ENCODE data around the gene MFGE8.
A peak's percentile ranks its signal among the peaks of the same experiment; 100 is the strongest.

The MFGE8 gene

DNA sequence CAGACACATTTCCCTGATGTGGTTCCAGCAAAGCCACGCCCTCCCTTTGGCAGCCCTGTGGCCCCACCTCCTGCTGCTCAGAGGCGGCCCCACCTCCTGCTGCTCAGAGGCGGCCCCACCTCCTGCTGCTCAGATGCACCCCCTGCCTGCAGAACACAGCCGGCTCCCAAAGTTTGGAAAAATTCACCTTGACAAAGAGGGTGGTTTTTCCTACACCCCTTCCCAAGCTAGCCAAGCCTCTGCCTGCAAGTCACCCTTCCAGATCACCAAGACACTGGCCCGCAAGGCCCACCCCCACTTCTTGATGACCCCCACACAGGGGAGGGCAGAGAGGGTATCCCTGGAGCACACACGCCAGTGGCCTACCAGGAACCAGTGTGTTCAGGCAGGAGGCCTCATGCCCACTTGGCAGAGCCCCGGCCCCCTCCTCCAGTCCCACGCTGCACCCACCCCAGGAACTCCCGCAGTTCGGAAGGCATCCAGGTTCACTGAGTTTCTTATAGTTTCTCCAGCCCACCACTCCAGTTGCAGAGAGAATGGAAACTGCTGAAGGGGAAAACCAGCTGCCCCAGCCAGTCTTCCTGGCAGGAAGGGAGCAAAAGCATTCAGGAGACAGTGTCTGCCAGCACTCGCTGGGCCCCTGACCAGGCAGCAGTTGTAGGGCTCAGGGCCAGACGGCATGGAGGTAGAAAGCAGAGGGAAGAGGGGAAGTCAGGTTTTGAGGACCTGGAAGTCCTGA lies 15.6 kb downstream of the MFGE8 start:
- peak; percentile 63 for DNase-seq

DNA sequence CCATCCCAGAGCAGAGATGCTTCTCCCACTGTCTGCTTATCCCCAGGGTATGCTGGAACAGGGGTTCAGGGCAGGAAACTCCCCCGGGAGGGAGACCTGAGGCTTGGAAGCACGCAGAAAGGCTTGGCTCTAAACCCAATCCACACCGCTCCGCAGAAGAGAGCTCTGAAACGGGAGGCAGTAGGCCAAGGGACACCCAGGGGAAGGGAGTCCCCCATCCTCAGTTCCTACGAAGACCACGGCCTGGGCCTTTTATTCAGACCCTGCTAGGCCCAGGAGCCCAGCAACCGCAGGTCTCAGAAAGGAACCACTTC lies 16.1 kb downstream of the MFGE8 start:
- no peak for DNase-seq

DNA sequence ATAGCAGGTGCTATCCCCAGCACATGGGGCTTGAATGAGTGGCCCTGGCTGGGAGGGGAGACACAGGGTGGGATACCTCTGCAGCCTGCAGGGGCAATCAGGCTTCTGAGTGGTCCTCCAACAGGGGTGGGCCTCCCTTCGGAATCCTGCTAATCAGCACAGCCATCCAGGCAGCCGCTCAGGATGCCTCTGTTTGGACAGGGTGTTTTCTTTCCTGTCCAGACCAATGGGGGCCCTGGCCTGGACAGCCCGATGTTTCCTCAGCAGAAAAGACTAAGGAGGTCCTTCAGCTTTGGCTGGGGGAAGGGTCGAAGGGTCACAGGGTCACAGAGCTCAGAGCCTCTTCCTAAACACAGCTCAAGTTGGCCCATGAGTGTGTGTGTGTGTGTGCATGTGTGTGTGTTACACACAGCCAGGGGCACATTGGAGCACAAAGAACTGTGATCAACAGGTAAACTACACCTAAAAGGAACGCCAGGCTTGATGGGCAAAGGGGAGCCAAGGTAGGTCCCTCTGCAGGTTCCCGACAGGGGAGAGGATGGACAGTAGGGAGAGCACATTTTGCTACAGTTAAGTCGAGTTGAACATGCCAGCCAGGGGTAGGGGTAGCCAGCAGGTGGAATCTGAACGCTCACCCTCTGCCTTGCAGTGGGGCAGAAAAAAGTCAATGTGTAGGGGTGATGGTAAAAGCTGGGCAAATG lies 16.7 kb downstream of the MFGE8 start:
- DNase-seq = no peak

DNA sequence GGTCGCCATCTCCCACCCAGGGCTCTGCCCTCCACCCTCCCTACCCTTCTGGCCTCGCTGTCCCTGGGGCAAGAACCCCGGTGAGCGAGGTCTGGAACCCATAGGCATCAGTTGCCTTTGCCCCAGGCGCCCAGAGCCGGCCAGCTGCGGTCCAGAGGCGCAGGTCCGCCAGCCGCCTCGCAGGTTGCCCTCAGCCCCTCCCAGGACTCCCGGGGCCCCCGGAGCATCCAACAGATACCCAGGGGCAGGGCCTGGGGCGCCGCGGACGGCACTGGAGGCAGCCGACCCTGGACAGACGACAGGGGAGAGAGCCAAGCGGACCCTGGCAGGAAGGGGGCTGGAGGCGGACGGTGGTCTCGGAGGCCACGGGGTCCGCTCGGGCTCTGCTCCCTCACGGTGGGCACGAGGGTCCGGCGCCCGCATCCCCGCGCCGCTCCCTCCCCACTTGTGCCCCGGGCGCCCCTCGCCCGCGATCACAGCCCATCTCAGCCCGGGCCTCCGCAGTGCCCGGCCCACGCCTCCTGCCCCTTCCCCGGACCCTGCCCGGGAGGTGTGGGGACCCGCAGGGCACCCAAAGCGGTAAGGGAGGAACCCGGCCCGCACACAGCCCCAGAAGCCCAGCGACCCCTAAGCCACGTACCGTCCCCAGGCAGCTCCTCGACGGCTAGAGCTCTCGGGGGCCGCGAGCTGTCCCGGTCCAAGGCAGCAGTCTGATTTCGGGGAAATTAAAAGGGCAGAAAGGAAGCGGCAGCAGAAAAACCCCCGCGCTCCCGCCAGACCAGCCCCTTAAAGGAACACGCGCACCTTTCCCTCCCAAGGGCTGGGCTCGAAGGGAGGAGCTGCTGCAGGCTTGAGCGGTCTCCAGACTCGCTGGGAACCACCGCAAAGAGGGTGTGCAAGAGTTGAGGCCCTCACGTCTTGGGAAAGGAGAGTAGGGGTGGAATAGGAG lies 18.1 kb downstream of the MFGE8 start, which contains the start of gene HAPLN3:
HAPLN3 (minus strand) TSS at position 726 of the 949 bp plus-strand sequence. CDS start 8,246 bp downstream, outside the sequence.
- peak; percentile 45 for DNase-seq

DNA sequence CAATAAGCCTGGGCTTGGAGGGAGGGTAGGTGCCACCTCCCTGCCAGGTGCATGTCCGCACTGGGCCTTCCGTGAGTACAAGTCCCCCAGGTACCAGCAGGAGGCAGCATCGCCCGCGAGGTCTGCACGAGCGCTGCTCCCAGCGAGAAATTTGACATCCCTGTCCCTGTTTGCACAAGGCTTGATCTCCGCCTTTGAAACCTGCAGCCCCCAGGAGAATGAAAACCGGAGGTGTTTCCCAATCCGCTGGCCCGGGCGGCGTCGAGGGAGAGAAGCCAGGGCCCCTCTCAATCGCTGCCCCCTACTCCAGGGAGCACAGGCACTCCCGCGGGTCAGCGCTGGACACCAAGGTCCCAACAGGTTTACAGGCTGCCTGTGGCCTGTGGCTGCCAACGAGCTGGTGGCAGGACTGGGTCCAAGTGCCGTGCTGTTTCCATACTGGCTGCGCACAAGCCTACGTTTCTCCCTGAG lies 18.8 kb downstream of the MFGE8 start:
- peak; percentile 85 for DNase-seq

DNA sequence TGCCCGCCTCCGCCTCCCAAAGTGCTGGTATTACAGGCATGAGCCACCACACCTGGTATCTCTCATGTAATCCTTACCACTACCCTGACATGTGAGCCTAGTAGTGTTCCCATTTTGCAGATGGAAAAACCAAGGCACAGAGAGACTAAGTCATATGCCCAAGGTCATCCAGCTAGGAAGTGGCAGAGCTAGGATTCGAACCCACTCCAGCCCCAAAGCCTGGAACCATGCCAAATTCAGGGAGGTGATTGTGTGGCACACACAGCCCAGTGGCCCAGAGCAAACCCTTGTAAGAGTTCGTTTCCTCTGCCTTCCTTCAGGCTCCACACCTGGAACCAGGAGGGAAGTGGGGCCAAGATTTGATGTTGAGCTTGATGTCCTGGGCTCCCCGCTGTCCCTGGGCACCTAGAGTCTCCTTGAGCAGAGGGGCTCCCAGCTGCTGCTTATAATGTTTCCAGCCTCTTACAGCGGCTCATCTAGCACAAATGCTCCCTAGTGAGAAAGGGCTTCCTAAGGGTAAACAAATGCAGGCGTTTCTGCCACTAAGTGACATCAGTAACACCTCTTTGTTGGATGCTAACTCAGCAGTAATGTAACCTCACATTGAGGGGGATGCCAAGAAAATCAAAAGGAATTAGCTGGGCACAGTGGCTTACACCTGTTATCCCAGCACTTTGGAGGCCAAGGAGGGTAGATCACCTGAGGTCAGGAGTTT lies 21.5 kb downstream of the MFGE8 start:
- no peak for DNase-seq

DNA sequence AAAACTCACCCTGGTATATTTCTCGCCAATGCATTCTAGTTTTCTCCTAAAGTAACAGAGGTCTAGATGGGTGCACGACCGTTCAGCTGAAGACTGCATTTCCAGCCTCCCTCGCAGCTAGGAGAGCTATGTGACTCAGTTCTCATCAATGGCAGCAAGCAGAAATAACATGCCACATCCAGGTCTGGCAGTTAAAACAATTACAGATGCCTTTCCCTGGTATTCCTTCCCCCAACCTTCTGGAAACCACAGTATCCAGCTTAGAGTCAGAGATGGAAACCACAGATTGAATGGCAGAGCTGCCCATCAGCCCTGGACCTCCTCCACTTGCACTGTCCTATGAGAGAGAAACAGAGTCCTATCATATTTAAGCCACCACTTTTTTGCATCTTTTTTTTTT lies 22.7 kb downstream of the MFGE8 start:
- no peak for DNase-seq

DNA sequence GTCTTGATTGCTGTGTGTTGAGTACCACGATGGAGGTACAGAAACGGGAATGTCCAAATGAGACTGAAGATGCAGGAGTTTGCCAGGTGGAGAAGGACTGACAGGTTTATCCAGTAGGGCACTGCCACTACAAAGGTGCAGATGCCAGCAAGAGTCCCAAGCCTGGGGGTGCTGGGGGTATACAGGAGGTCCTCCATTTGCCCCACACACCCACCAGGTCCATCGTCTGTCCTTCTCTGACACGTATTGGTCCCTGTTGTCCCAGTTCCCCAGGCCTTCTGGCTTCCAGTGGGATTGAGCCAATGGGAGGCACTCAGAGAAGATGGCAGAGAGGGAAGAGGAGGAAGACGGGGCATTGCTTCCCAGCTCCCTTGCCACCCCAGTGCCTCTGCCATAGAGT lies 24.5 kb downstream of the MFGE8 start:
- no peak for DNase-seq

DNA sequence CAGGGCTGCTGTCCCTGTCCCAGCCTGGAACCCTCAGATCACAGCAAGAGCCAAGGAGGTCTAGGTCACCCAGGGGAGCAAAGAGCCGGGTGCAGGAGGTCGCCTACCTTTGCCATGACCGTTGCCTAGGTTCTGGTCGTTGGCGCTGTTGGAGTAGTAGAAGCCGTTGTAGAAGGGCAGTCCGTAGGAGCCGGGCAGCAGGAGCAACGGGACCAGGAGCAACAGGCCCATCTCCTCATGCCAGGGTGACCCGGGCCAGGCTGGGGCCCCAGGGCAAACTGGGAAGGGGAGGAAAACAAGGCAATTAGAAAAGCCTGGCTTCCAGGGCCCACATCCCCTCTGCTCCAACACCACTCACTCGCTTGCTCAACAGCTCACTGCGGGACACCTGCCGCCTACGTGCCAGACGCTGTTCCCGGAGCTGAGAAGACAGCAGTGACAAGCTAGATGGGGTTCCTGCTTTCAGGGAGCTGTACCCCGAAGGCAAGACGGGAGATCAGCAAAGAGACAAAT lies 26.1 kb downstream of the MFGE8 start:
- no peak for DNase-seq

DNA sequence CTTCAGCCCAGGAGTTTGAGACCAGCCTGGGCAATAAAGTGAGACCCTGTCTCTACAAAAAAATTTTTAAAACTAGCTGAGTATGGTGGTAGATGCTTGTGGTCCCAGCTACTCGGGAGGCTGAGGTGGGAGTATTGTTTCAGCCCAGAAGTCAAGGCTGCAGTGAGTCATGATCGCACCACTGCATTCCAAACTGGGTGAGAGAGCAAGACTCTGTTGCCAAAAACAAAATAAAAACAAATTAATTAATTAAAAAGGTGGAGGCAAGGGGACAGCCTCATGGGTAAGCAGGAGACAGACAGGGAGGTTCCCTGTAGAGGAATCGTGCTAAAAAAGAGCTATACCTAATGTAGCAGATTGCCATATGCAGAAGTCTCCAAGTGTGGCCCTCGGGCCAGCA lies 30.4 kb downstream of the MFGE8 start:
- DNase-seq = no peak

DNA sequence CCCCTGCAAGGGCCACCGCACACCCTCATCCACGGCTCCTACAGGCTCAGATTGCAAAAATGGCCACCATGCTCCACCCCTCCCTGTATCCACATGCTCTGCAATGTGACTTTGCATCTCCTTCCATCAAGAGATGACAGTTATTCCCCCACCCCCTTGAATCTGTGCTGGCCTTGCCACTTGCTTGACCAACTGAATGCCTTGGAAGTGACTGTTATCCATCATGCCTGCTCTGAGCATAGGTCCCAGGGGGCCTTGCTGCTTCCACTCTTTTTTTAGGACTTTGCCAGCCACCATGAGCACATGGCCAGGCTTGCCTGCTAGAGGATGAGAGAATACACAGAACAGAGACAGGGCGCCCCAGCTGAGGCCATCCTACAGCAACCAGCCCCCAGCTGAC lies 31.4 kb downstream of the MFGE8 start:
- DNase-seq = no peak

DNA sequence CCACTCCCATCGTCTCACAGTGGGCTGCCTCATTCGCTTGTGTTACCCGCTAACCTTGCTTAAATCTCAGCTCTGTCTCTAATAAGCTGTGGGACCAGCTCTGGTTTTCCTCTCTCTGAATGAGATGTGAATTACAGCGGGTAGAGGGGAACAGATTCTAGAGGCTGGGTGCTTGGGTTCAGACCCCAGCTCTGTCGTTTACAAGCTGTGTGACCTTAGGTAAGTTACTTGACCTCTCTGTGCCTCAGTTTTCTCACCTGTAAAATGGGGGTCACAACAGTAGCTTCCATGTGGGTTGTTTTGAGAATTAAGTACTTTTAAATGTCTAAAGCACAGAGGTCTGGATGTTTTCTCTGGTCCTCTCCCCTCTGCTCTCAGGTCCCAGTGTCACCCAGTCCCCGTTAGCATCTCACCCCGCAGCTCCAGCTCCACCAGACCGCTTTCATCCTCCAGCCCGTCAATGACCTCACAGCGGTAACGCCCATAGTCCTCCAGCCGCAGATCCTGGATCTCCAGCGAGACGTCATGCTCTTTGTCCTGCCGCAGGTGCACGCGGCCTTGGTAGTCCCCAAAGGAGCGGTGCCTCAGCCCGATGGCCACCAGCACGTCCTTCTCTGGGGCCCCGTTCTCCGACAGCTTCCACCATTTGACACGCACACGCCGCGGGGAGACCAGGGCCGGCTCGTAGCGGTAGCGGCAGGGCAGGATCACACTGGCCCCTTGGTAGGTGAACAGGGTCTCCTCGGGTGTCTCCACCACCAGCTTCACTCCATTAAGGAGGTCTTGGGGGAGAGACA lies 32.0 kb downstream of the MFGE8 start:
- no peak for DNase-seq

DNA sequence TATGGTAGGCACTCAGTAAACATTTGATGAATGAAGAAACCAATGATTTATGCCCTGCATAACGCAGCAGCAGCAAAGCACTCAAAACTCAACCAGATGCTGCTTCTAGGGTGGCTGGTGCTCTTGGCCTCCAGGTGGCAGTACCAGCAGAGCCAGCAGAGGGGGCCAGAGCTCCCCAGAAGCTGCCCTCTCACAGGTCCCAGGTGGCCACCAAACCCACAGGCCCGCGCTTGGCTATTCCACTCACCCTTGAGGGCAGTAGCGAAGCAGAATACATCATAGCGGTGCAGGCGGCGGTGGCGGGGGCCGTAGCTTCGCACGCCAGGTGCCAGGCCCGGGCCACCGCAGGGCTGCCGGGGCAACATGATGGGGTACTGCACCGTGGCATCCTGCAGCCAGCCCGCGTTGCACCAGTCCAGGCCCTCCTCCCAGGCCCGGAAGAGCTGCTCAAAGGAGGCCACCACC lies 34.4 kb downstream of the MFGE8 start:
- no peak for DNase-seq

DNA sequence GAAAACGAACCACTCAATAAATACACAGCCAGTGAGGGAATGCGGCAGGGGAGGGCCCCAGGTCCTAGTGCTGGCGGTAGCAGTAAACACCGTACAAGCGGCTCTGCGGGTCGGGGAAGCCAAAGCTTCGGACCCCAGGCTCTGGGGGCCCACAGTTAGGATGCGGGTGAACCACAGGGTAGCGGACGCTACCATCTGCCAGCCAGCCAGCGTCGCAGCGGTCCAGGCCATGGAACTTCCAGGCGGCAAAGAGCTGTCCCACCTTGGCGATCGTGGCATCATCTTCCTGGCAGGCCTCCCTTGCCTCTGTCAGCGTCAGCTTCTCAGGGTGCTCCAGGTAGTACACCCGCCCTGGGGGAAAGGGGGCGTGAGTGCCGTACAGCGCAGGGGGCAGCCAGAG lies 35.3 kb downstream of the MFGE8 start:
- DNase-seq = no peak

DNA sequence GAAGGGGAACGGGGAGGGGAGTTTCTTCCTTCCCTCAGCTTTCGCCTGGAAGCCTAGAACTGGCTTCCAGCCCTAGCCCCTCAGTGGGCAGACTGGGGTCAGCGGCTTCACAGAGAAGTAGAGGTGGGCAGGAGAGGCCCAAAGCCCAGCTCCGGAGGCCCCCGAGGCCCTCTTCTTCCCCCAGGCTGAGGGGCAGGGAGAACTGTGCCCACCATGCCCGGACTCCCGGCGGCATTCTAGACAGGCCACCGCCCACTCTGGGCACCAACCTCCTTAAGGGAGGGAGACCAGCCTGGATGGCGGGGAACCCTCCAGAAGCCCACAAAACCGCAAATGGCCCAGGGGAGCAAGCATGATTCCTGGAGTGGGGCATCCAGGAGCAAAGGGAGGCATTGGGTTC lies 35.8 kb downstream of the MFGE8 start:
- DNase-seq = no peak

DNA sequence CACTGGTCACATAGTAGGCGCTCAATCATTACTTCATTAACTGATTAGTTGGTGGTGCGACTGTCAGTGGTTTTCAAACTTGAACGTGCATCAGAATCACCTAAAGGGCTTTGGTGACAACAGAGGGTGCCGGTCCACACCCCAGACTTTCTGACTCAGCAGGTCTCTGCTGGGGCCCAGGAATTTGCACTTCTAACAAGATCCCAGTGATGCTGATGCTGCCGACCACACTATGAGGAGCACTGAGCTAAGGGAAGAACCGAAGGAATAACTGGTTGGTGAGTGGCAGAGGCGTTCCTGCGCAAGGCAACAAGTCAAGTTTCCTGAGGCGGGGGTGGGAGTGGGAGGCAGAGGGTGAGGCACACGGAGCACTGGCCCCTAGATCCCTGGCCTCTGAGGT lies 36.6 kb downstream of the MFGE8 start:
- DNase-seq = no peak

DNA sequence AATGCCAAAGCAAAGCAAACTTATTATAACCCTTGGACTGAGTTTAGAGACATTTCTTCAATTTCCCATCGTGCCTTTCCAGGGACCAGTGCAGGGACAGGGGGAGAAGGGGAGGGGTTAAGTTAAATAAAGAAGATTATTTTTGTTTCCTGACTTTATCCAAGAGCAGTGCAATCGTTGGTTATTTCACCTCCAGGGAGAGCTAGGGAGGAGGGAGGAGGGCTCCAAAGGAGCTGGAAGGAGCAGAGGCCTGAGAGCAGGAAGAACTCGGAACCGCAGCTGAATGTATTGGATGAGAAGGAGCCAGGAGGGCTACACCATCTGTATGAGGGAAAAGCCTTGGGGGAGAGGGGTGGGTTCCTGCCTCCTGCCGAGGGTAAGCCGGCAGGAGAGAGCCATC lies 38.5 kb downstream of the MFGE8 start:
- DNase-seq = no peak

DNA sequence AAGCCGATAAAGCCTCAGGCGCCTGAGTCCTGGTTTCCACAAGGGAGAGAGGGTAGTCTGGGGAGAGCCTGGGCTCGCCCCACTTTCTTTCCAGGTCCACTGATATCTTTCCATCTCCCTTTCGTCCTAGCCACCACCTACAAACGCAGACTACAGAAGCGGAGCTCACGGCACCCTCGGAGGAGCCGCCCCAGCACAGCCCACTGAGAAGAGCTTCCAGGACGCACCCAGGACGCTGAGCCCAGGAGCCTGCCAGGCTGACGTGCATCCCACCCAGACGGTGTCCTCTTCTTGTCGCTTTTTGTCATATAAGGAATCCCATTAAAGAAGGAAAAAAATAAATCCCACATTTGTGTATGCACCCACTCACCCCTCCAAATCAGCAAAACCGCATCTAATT lies 38.9 kb downstream of the MFGE8 start:
- DNase-seq = no peak

DNA sequence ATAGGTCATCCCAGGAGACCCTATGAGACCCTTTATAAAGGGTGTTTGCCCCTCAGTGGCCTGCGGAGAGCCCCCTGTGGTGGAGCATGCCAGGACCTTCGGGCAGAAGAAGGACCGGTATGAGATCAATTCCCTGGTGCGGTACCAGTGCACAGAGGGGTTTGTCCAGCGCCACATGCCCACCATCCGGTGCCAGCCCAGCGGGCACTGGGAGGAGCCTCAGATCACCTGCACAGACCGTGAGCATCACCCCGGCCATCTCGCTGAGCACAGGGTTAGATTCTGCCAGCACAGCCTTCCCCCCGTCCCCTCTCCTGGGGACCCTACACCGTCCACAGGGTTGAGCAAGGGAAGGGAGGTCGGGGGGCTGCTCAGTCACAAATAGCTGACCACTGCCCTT lies 39.4 kb downstream of the MFGE8 start:
- DNase-seq = no peak

DNA sequence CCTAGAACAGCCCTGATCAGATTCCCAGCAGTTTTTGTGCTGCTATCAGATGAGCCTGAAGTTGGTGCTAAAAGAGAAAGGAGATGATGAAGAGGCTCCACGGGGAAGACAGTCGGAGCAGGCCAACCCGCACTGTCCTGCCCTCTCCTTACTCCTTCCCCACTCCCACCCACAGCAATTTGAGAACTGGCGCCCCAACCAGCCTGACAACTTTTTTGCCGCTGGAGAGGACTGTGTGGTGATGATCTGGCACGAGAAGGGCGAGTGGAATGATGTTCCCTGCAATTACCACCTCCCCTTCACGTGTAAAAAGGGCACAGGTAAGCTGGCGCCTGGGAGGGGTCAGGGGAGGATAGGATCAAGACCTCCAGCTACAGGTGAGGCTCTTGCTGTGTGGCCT lies 40.5 kb downstream of the MFGE8 start:
- DNase-seq = no peak

DNA sequence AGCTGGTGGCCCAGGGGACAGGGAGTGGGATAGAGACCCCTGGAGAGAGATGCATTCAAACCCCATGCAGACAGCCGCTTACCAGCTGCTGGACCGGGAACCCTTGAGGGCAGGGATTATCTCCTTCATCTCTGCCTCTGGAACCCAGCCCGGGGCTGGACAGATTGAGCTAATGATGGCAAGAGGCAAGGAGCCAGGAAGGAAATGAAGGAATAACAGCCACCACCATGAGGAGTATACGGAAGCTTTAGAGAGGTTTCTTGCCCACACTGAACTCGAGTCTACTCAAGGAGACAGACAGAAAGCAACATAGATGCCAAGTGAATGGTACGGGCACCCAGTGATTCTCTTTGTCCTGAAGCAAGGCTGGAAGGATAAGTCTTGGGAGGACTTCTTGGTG lies 41.1 kb downstream of the MFGE8 start:
- DNase-seq = no peak

DNA sequence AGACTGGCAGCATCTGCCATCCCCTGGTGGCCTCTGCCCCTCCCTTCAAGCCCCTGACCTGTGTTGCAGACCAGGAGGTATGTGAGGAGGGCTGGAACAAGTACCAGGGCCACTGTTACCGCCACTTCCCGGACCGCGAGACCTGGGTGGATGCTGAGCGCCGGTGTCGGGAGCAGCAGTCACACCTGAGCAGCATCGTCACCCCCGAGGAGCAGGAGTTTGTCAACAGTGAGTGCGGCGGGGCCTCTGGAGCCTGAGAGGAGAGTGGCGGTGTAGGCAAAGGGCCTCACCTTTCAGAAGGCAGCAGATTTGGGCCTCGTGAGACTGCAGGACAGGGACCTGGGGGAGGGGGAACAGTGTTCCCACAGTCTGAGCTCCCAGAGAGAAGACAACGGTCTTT lies 41.9 kb downstream of the MFGE8 start:
- DNase-seq = no peak
